ENCODE data around the gene GPX3. TPM values are rescaled to one million over a fixed set of nuclear protein-coding genes. Genes with fewer than 3 reads are reported as not detected.
A peak's percentile ranks its signal among the peaks of the same experiment; 100 is the strongest.

The GPX3 gene
- total and polyA plus RNA-seq, 2 of the 13 experiments (the other 11 are each of a cell fraction or from before 2014, with no cell fraction given), result 33.8 to 1,892 TPM

GRCh38 chr5:151006704-151007334, 13.6 kb upstream of the GPX3 start:
- BruUV-seq (replicated peaks), result no TSS peak
- Histone ChIP-seq H3K9me3 (ENCODE audit: low read length) (no peaks in the 10 kb centered on the region), H3K27me3 (ENCODE audit: control insufficient read depth in 1 of 2, insufficient read depth in 2 of 2, low read length in 2 of 2) (no peaks in the 10 kb centered on the region), H3K79me2 (ENCODE audit: insufficient read depth, low read length) (no peaks in the 10 kb centered on the region), H3K4me3 (replicated peaks in 1 of 3; ENCODE audit: insufficient read depth in 1 of 3, low read depth in 2 of 3, low read length in 3 of 3) (no peak overlapping the region), H2AFZ (ENCODE audit: low read length) (no peak overlapping the region), H3K9ac (ENCODE audit: insufficient read depth, low read depth, low read length) (no peak overlapping the region), H3K36me3 (replicated peaks in 1 of 2; ENCODE audit: control insufficient read depth in 1 of 2, insufficient read depth in 2 of 2, low read length in 2 of 2) (no peaks in the 10 kb centered on the region), H3K4me1 (ENCODE audit: insufficient read depth, low read length) (peaks cover 89% of the 10 kb centered on the region), H3K27ac (ENCODE audit: extremely low read length, insufficient read depth, low read length) (peak overlapping the region; percentile 68), H3K4me2 (ENCODE audit: low read depth, low read length) (0 out of 2 replicates have a peak overlapping the region, but pooled peaks have one; percentile 70), H4K20me1 (ENCODE audit: insufficient read depth, low read length) (no peaks in the 10 kb centered on the region)
- ChIA-PET CTCF (ENCODE audit: low intra/inter-chr PET ratio, low total read pairs) (no interaction called here), POLR2A (interaction anchor here (1.3 to 3.3 kb wide), 2 partner anchors 13 to 14 kb away, joined by 5 to 31 read pairs; partner anchors contain the start of gene GPX3)
- FAIRE-seq (no peak), DNase-seq (ENCODE audit: low spot score) (no peak), ATAC-seq (no peak)
- in situ Hi-C loops (cut with HindIII; ENCODE audit: extremely low pct_ligation_motif_present, low pct_unique_long_range_greater_than_20kb) (loop anchor here (5.0 kb wide), 1 partner anchor 40 kb away; no protein-coding TSS in a partner anchor), intact Hi-C loops (cut with micrococcal nuclease; ENCODE audit: unreplicated experiment) (loop anchor here (10.0 kb wide), 1 partner anchor 218 kb away; the partner anchor contains the start of gene CCDC69)
- 91% methylated on average over 5 of the region's 5 CpGs for WGBS (ENCODE audit: low lambda C conversion rate)
- TF ChIP-seq TCF12 (IDR thresholded peaks at IDR 0.05), result no peak
- no peak for TF ChIP-seq TCF12 (CRISPR knock-in tag; IDR thresholded peaks at IDR 0.05)
- TF ChIP-seq ZNF768 (CRISPR knock-in tag; IDR thresholded peaks at IDR 0.05), result peak; percentile 82
- TF ChIP-seq, protein P1, sequence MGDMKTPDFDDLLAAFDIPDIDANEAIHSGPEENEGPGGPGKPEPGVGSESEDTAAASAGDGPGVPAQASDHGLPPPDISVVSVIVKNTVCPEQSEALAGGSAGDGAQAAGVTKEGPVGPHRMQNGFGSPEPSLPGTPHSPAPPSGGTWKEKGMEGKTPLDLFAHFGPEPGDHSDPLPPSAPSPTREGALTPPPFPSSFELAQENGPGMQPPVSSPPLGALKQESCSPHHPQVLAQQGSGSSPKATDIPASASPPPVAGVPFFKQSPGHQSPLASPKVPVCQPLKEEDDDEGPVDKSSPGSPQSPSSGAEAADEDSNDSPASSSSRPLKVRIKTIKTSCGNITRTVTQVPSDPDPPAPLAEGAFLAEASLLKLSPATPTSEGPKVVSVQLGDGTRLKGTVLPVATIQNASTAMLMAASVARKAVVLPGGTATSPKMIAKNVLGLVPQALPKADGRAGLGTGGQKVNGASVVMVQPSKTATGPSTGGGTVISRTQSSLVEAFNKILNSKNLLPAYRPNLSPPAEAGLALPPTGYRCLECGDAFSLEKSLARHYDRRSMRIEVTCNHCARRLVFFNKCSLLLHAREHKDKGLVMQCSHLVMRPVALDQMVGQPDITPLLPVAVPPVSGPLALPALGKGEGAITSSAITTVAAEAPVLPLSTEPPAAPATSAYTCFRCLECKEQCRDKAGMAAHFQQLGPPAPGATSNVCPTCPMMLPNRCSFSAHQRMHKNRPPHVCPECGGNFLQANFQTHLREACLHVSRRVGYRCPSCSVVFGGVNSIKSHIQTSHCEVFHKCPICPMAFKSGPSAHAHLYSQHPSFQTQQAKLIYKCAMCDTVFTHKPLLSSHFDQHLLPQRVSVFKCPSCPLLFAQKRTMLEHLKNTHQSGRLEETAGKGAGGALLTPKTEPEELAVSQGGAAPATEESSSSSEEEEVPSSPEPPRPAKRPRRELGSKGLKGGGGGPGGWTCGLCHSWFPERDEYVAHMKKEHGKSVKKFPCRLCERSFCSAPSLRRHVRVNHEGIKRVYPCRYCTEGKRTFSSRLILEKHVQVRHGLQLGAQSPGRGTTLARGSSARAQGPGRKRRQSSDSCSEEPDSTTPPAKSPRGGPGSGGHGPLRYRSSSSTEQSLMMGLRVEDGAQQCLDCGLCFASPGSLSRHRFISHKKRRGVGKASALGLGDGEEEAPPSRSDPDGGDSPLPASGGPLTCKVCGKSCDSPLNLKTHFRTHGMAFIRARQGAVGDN (CRISPR knock-in tag; IDR thresholded peaks at IDR 0.05), result peak; percentile 45
- no peak for TF ChIP-seq HOXA5 (CRISPR knock-in tag; IDR thresholded peaks at IDR 0.05)
- TF ChIP-seq MXD4 (CRISPR knock-in tag; IDR thresholded peaks at IDR 0.05), result no peak
- no peak for TF ChIP-seq ZNF180 (CRISPR knock-in tag; IDR thresholded peaks at IDR 0.05; ENCODE audit: borderline replicate concordance, low read depth)
- no peak for TF ChIP-seq ZNF597 (CRISPR knock-in tag; IDR thresholded peaks at IDR 0.05)
- TF ChIP-seq BRF2 (CRISPR knock-in tag; IDR thresholded peaks at IDR 0.05), result no peak
- no peak for TF ChIP-seq BCL3 (CRISPR knock-in tag; IDR thresholded peaks at IDR 0.05)
